Keratinocyte (primary cell): ENCODE measurements around the gene HEXIM1. TPM values are rescaled to one million over a fixed set of nuclear protein-coding genes. Genes with fewer than 3 reads are reported as not detected.

ENCODE experiments used
- DNase-seq: peaks from one replicate; pipeline ENCODE4 v3.0.0-alpha.2; 2011; ENCODE audit warnings: low read depth, missing footprints, low spot score
- FAIRE-seq: peaks from 2 replicates; lab custom pipeline; 2011; peaks lifted over from hg19 to GRCh38; lab: Jason Lieb, UNC
- H2AFZ ChIP-seq: 2 replicates; pipeline ENCODE4 v1.6.0; 2012; ENCODE audit warnings: low read length, control low read depth, inconsistent platforms; ENCODE audit not compliant: control insufficient read depth
- H3K27ac ChIP-seq: 2 replicates; pipeline ENCODE4 v1.5.1; 2011; ENCODE audit warnings: low read length; ENCODE audit not compliant: control insufficient read depth, insufficient read depth
- H3K27me3 ChIP-seq: 3 replicates; pipeline ENCODE4 v1.6.0; 2011; ENCODE audit warnings: low read length; ENCODE audit not compliant: control insufficient read depth, insufficient read depth; ENCODE audit errors: extremely low read depth
- H3K36me3 ChIP-seq, 2 experiments: 2 replicates in 1 of 2; 3 replicates in 1 of 2; pipeline ENCODE4 v1.5.1; 2011; ENCODE audit warnings: low read length in 2 of 2, mild to moderate bottlenecking in 1 of 2; ENCODE audit not compliant: control insufficient read depth in 2 of 2, insufficient read depth in 2 of 2; ENCODE audit errors: extremely low read depth in 1 of 2
- H3K4me1 ChIP-seq: 3 replicates; pipeline ENCODE4 v1.5.1; 2011; ENCODE audit warnings: low read length; ENCODE audit not compliant: control insufficient read depth, insufficient read depth; ENCODE audit errors: extremely low read depth
- H3K4me2 ChIP-seq: 3 replicates; pipeline ENCODE4 v1.6.0; 2011; ENCODE audit warnings: low read depth, low read length; ENCODE audit not compliant: control insufficient read depth, insufficient read depth; ENCODE audit errors: extremely low read depth
- H3K4me3 ChIP-seq, 3 experiments: fragments of 200-600 bp in 1 of 3; sonication (generic) in 1 of 3; 2 replicates in 2 of 3; 3 replicates in 1 of 3; pipeline ENCODE4 v1.5.1; 2011 to 2016; ENCODE audit warnings: low read length in 3 of 3, mild to moderate bottlenecking in 3 of 3, control low read depth in 2 of 3, inconsistent platforms in 1 of 3, low read depth in 1 of 3, mixed read lengths in 1 of 3, mixed run types in 1 of 3, moderate library complexity in 1 of 3; ENCODE audit not compliant: control insufficient read depth in 2 of 3, insufficient read depth in 2 of 3; ENCODE audit errors: extremely low read depth in 1 of 3
- H3K79me2 ChIP-seq: 2 replicates; pipeline ENCODE4 v1.6.0; 2012; ENCODE audit warnings: low read length; ENCODE audit not compliant: control insufficient read depth, insufficient read depth
- H3K9ac ChIP-seq: 3 replicates; pipeline ENCODE4 v1.6.0; 2011; ENCODE audit warnings: low read length; ENCODE audit not compliant: control insufficient read depth, insufficient read depth; ENCODE audit errors: extremely low read depth
- H3K9me1 ChIP-seq: 3 replicates; pipeline ENCODE4 v1.6.0; 2011; ENCODE audit warnings: low read length; ENCODE audit not compliant: control insufficient read depth, insufficient read depth; ENCODE audit errors: extremely low read depth
- H3K9me3 ChIP-seq: 2 replicates; pipeline ENCODE4 v1.5.1; 2012; ENCODE audit warnings: low read depth, low read length; ENCODE audit not compliant: control insufficient read depth
- H4K20me1 ChIP-seq: 3 replicates; pipeline ENCODE4 v1.6.0; 2011; ENCODE audit warnings: low read length; ENCODE audit not compliant: control insufficient read depth, insufficient read depth; ENCODE audit errors: extremely low read depth
- CTCF ChIP-seq, 3 experiments: IDR thresholded peaks in 1 of 3; conservative IDR thresholded peaks in 1 of 3; optimal IDR thresholded peaks in 1 of 3; 2 replicates in 2 of 3; 3 replicates in 1 of 3; pipeline versions ENCODE3 to v1.5.1; 2011; ENCODE audit warnings: low read length in 3 of 3, mild to moderate bottlenecking in 3 of 3, moderate library complexity in 2 of 3, control low read depth in 1 of 3, inconsistent platforms in 1 of 3; ENCODE audit not compliant: insufficient read depth in 2 of 3; ENCODE audit errors: extremely low read depth in 1 of 3
- EZH2 ChIP-seq: IDR thresholded peaks from one replicate; pipeline ENCODE4 v1.6.1; 2012; ENCODE audit warnings: inconsistent platforms, mild to moderate bottlenecking, low read length, moderate library complexity
- dilution Hi-C: fragments of 300-500 bp; cut with MboI; formaldehyde crosslinking; loops from one replicate; pipeline ENCODE4 v1.7.0; 2020; ENCODE audit warnings: low sequenced_read_pairs; ENCODE audit not compliant: extremely low pct_ligation_motif_present
- polyA plus RNA-seq, 5 experiments: library from polyadenylated mRNA; depleted of rRNA in 3 of 5; stranded (reverse) in 3 of 5; stranded (forward) in 1 of 5; unstranded in 1 of 5; fragments of >200 nt; gene quantifications; 1 replicate in 1 of 5; 2 replicates in 3 of 5; 3 replicates in 1 of 5; pipeline versions ENCODE4 v1.2.1 to v1.2.3, GENCODE V29; 2011 to 2012; ENCODE audit warnings: missing spikeins in 2 of 5, low read depth in 1 of 5, low replicate concordance in 1 of 5

Gene HEXIM1
- polyA plus RNA-seq, 1 donor (not counting 4 experiments of a cell fraction or from before 2014, with no cell fraction given) = 19.9 TPM

- Histone ChIP-seq H3K36me3 (peaks cover 4 to 15% of the 10 kb centered on the region in 2 experiments), H3K27ac (no peak overlapping the region)
These were observed 27.7 kb upstream of the HEXIM1 start for GRCh38 chr17:45120558-45120957.

DNA sequence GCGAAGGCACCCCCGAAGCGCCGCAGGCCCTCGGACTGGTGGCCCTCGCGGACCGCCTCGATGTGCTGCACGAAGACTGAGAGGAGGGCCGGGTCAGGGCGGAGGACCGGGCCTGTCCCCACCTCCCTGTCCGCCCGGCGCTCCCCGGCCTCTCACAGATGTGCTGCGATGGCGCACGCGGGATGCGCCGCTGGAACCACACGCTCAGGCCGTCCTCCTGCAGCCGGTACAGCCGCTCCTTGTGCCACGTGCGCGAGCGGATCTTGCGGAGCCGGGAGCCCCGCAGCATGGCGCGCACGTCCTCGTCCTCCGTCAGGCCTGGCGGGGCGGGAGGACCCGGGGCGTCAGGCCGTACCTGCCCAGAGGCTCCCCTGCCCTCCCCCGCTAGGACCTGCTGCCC lies 27.2 kb upstream of the HEXIM1 start:
- Histone ChIP-seq H3K9ac (no peak overlapping the region), H3K4me2 (no peak overlapping the region), H3K79me2 (peaks cover 39% of the 10 kb centered on the region), H3K9me3 (no peaks in the 10 kb centered on the region), H3K27ac (no peak overlapping the region), H3K4me1 (peaks cover 27% of the 10 kb centered on the region), H4K20me1 (no peaks in the 10 kb centered on the region), H3K27me3 (no peaks in the 10 kb centered on the region), H3K4me3 (no peak overlapping the region), H3K9me1 (no peaks in the 10 kb centered on the region), H2AFZ (no peak overlapping the region), H3K36me3 (peaks cover 7 to 15% of the 10 kb centered on the region in 2 experiments)
- no peak for FAIRE-seq
- dilution Hi-C loops = no loop called here
- DNase-seq = no peak
- TF ChIP-seq EZH2 = no peak

More at GRCh38 chr17:45120558-45120957, 27.7 kb upstream of the HEXIM1 start:
- Histone ChIP-seq H3K9me3 (no peaks in the 10 kb centered on the region), H3K4me2 (no peak overlapping the region), H3K4me1 (peaks cover 27% of the 10 kb centered on the region), H4K20me1 (no peaks in the 10 kb centered on the region), H3K9me1 (no peaks in the 10 kb centered on the region), H3K4me3 (no peak overlapping the region), H3K79me2 (peaks cover 36% of the 10 kb centered on the region), H3K27me3 (no peaks in the 10 kb centered on the region), H2AFZ (no peak overlapping the region), H3K9ac (no peak overlapping the region)
- no peak for DNase-seq
- no peak for FAIRE-seq
- TF ChIP-seq EZH2 = no peak
- no peak for TF ChIP-seq CTCF (optimal IDR thresholded peaks at IDR 0.05 in 1 of 3, IDR thresholded peaks at IDR 0.05 in 1 of 3, conservative IDR thresholded peaks at IDR 0.05 in 1 of 3; ENCODE audit: extremely low read depth in 1 of 3, insufficient read depth in 2 of 3, low read length in 3 of 3)
- dilution Hi-C loops = no loop called here
